ENCODE measurements around the gene DOP1A.

DOP1A gene

DNA sequence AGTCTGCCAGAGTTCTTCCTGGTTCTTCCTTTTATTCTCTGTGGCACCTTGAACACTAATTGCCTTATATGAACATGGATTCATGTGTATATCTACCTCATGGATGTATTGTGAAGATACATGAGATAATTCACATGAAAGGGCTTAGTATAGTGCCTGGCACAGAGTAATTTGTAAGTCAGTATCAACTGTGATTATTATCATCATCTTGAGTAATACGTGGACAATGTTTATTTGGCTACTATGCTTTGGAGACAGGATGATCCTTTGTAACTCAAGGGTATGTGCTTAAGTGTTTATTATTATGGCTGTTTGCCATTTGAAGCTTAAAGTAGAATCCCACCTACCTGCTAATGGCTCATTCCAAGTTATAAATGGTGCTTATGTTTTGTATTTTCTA lies 16.0 kb downstream of the DOP1A start:
- Histone ChIP-seq H3K27me3 (no peaks in the 10 kb centered on the region), H3K4me3 (ENCODE audit: low read depth in 1 of 2, low read length in 1 of 2) (no peak overlapping the region), H3K36me3 (no peaks in the 10 kb centered on the region), H3K27ac (no peak overlapping the region), H3K9me3 (no peaks in the 10 kb centered on the region), H3K4me1 (ENCODE audit: control insufficient read depth in 1 of 2, insufficient read depth in 1 of 2, low read depth in 1 of 2, low read length in 1 of 2) (no peaks in the 10 kb centered on the region)
- TF ChIP-seq, protein P1, sequence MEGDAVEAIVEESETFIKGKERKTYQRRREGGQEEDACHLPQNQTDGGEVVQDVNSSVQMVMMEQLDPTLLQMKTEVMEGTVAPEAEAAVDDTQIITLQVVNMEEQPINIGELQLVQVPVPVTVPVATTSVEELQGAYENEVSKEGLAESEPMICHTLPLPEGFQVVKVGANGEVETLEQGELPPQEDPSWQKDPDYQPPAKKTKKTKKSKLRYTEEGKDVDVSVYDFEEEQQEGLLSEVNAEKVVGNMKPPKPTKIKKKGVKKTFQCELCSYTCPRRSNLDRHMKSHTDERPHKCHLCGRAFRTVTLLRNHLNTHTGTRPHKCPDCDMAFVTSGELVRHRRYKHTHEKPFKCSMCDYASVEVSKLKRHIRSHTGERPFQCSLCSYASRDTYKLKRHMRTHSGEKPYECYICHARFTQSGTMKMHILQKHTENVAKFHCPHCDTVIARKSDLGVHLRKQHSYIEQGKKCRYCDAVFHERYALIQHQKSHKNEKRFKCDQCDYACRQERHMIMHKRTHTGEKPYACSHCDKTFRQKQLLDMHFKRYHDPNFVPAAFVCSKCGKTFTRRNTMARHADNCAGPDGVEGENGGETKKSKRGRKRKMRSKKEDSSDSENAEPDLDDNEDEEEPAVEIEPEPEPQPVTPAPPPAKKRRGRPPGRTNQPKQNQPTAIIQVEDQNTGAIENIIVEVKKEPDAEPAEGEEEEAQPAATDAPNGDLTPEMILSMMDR (IDR thresholded peaks at IDR 0.05), result no peak

DNA sequence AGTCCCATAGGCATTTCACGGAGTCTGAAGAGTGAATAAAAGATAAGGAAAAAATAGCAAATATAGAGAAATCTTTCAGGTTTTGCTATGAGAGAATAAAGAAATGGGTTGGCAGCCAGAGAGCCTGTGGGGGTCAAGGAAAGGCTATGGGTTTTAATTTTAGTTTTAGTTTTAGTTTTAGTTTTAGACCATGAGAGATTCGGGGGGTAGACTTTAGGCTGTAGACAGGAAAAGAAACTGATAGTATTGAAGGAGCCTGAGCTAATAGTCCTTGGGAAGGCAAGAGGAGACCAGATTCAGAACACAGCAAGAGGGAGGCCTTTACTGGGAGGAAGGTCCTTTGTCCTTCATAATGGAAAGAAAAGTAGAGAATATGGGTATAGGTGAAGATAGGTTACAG lies 19.3 kb downstream of the DOP1A start:
- H3K27me3 ChIP-seq, result no peaks in the 10 kb centered on the region
- H3K4me3 ChIP-seq (ENCODE audit: low read depth in 1 of 2, low read length in 1 of 2), result no peak overlapping the region
- TF ChIP-seq, protein P1 (IDR thresholded peaks at IDR 0.05), result no peak
- H3K9me3 ChIP-seq, result no peaks in the 10 kb centered on the region
- no peak overlapping the region for H3K27ac ChIP-seq
- no peaks in the 10 kb centered on the region for H3K36me3 ChIP-seq
- no peaks in the 10 kb centered on the region for H3K4me1 ChIP-seq (ENCODE audit: control insufficient read depth in 1 of 2, insufficient read depth in 1 of 2, low read depth in 1 of 2, low read length in 1 of 2)

DNA sequence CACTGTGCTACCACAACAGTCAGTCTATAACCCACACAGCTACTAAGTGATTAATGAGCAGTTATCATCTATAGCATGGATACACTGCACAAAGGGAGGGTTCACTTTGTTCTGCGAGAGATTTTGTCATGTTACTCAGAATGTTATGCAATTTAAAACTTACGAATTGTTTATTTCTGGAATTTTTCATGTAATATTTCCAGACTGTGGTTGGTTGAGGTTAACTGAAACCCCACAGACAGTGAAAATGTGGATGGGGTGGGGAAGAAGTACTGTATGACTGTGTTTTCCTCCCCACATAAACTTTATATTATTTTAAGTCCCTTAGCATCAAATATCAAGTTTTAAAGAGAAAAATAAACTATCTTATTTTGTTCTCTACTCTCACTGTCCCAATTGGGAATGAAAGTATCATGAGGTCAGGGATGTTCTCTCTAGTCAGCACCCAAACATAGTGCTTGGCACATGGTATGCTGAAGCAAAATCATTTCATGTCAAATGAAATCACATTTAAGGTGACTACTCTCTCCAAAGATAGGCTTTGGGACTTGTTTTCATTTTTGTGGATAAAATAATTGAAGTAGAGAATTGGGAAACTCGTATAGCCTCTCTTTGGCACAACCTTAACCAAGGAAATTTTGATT lies 25.4 kb downstream of the DOP1A start:
- no peak overlapping the region for H3K4me3 ChIP-seq (ENCODE audit: low read depth in 1 of 2, low read length in 1 of 2)
- no peak overlapping the region for H3K27ac ChIP-seq
- no peaks in the 10 kb centered on the region for H3K36me3 ChIP-seq
- H3K4me1 ChIP-seq (ENCODE audit: control insufficient read depth in 1 of 2, insufficient read depth in 1 of 2, low read depth in 1 of 2, low read length in 1 of 2), result peaks cover 0 to 6% of the 10 kb centered on the region in 2 experiments
- TF ChIP-seq, protein P1 (IDR thresholded peaks at IDR 0.05), result no peak
- H3K27me3 ChIP-seq, result no peaks in the 10 kb centered on the region
- H3K9me3 ChIP-seq, result no peaks in the 10 kb centered on the region

DNA sequence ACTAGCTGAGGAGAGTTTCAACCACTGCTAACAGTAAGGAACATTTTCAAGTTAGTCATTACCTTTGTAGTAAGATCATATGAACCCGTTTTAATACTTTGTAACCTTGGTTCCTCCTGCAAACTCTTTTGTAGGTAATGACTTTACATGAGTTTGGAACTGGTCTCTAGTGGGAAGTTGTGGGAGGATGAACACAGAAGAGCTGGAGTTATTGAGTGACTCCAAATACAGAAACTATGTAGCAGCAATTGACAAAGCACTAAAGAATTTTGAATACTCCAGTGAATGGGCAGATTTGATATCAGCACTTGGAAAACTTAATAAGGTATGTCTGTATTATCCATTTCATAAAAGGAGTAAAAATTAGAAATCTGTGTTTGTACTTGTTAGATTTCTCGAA lies 29.3 kb downstream of the DOP1A start:
- Histone ChIP-seq H3K27ac (no peak overlapping the region), H3K4me3 (ENCODE audit: low read depth in 1 of 2, low read length in 1 of 2) (no peak overlapping the region), H3K27me3 (no peaks in the 10 kb centered on the region), H3K9me3 (no peaks in the 10 kb centered on the region), H3K4me1 (ENCODE audit: control insufficient read depth in 1 of 2, insufficient read depth in 1 of 2, low read depth in 1 of 2, low read length in 1 of 2) (peaks cover 0 to 6% of the 10 kb centered on the region in 2 experiments), H3K36me3 (peaks cover 5% of the 10 kb centered on the region)
- TF ChIP-seq, protein P1 (IDR thresholded peaks at IDR 0.05), result no peak

DNA sequence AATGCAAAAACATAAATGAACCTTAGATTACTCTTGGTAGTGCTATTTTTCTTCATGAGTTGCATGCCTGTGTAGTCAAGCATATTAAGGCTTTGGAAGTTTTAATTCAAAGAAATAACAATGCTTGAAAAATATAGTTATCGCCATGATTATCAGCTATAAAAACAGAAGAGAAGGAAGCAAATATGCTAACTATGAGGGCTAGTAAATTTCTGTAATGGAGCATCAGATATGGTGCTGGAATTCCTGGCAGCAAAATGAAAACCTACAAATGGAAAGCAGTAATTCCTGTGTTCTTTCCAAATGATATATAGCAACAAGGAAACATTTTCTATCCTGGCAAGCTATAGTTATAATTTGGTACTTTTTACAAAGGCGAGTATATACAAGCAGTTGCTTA lies 29.7 kb downstream of the DOP1A start:
- no peaks in the 10 kb centered on the region for H3K27me3 ChIP-seq
- peaks cover 9% of the 10 kb centered on the region for H3K36me3 ChIP-seq
- TF ChIP-seq, protein P1 (IDR thresholded peaks at IDR 0.05), result no peak
- H3K9me3 ChIP-seq, result no peaks in the 10 kb centered on the region
- H3K4me3 ChIP-seq (ENCODE audit: low read depth in 1 of 2, low read length in 1 of 2), result no peak overlapping the region
- H3K4me1 ChIP-seq (ENCODE audit: control insufficient read depth in 1 of 2, insufficient read depth in 1 of 2, low read depth in 1 of 2, low read length in 1 of 2), result peaks cover 0 to 6% of the 10 kb centered on the region in 2 experiments
- no peak overlapping the region for H3K27ac ChIP-seq

Data from neutrophil (primary cell).